SK-N-SH (cell line): ENCODE results near the gene ARHGEF11. TPM values are rescaled to one million over a fixed set of nuclear protein-coding genes. Genes with fewer than 3 reads are reported as not detected.
"Not testable (repeated sequence)": the region's sequence is repeated elsewhere in the genome, so short reads cannot be mapped to it uniquely, and the experiment has no call there.

Experiments
- CTCF ChIA-PET: fragments of 300-600, 350-600 bp; formaldehyde crosslinking; extraction: SDS; loops from one replicate; lab custom pipeline; 2021; lab: Yijun Ruan, JAX
- POLR2A ChIA-PET: fragments of 350-600 bp; sonication (Branson Sonifier 250); formaldehyde crosslinking; extraction: SDS; loops from one replicate; lab custom pipeline; 2020; ENCODE audit warnings: antibody characterized with exemption, inconsistent platforms; lab: Yijun Ruan, JAX
- DNase-seq: peaks from one replicate; pipeline ENCODE4 v3.0.0; 2012
- H2AFZ ChIP-seq: fragments of 200-600 bp; sonication (generic); 2 replicates; pipeline ENCODE4 v1.8.1; 2016; ENCODE audit warnings: antibody characterized with exemption, mild to moderate bottlenecking, low read depth
- H3F3A ChIP-seq: fragments of 200-600 bp; sonication (generic); replicated peaks from 2 replicates; pipeline ENCODE3; 2016; ENCODE audit warnings: antibody characterized with exemption, mild to moderate bottlenecking; ENCODE audit not compliant: insufficient read depth
- H3K27ac ChIP-seq, 2 experiments: fragments of 200-500 bp in 1 of 2; fragments of 200-600 bp in 1 of 2; sonication (Bioruptor generic) in 1 of 2; sonication (generic), shearing (Covaris generic) in 1 of 2; 2 replicates each; pipeline versions ENCODE4 v1.5.1 to v1.6.1; 2014 to 2016; ENCODE audit warnings: low read depth in 2 of 2, inconsistent platforms in 1 of 2, low read length in 1 of 2, mild to moderate bottlenecking in 1 of 2, mixed read lengths in 1 of 2
- H3K27me3 ChIP-seq: fragments of 200-600 bp; sonication (generic), shearing (Covaris generic); 2 replicates; pipeline ENCODE4 v1.6.1; 2016; ENCODE audit warnings: mixed run types; ENCODE audit not compliant: insufficient read depth
- H3K36me3 ChIP-seq, 2 experiments: fragments of 200-500 bp in 1 of 2; fragments of 200-600 bp in 1 of 2; sonication (Bioruptor generic) in 1 of 2; sonication (generic) in 1 of 2; replicated peaks in 1 of 2; 2 replicates each; pipeline versions ENCODE3 to v1.5.1; 2014 to 2016; ENCODE audit warnings: low read length in 1 of 2, mild to moderate bottlenecking in 1 of 2; ENCODE audit not compliant: insufficient read depth in 2 of 2, control insufficient read depth in 1 of 2
- H3K4me1 ChIP-seq, 2 experiments: fragments of 200-500 bp in 1 of 2; fragments of 200-600 bp in 1 of 2; sonication (Bioruptor generic) in 1 of 2; sonication (generic), shearing (Covaris generic) in 1 of 2; 2 replicates each; pipeline versions ENCODE4 v1.5.1 to v1.6.1; 2014 to 2016; ENCODE audit warnings: low read depth in 1 of 2, low read length in 1 of 2, mixed run types in 1 of 2; ENCODE audit not compliant: insufficient read depth in 2 of 2, control insufficient read depth in 1 of 2
- H3K4me2 ChIP-seq: fragments of 200-600 bp; sonication (generic), shearing (Covaris generic); 2 replicates; pipeline ENCODE4 v1.6.1; 2017; ENCODE audit warnings: mixed run types
- H3K4me3 ChIP-seq, 2 experiments: fragments of 200-500 bp in 1 of 2; fragments of 200-600 bp in 1 of 2; sonication (Bioruptor generic) in 1 of 2; sonication (generic), shearing (Covaris generic) in 1 of 2; 2 replicates each; pipeline versions ENCODE4 v1.5.1 to v1.8.1; 2014 to 2016; ENCODE audit warnings: low read depth in 2 of 2, inconsistent platforms in 1 of 2, low read length in 1 of 2, mild to moderate bottlenecking in 1 of 2, mixed read lengths in 1 of 2, moderate library complexity in 1 of 2
- H3K79me2 ChIP-seq: fragments of 200-600 bp; sonication (generic); 2 replicates; pipeline ENCODE4 v1.8.1; 2017; ENCODE audit warnings: mild to moderate bottlenecking; ENCODE audit not compliant: insufficient read depth
- H3K9ac ChIP-seq: fragments of 200-600 bp; sonication (generic); 2 replicates; pipeline ENCODE4 v1.6.1; 2017; ENCODE audit warnings: mixed run types
- H3K9me2 ChIP-seq: fragments of 200-600 bp; sonication (generic); 2 replicates; pipeline ENCODE4 v1.6.1; 2017; ENCODE audit warnings: mixed run types
- H3K9me3 ChIP-seq: fragments of 200-600 bp; sonication (generic); 2 replicates; pipeline ENCODE4 v1.6.1; 2017; ENCODE audit warnings: mixed run types, mild to moderate bottlenecking, moderate library complexity
- H4K20me1 ChIP-seq: fragments of 200-600 bp; sonication (generic); 2 replicates; pipeline ENCODE4 v1.6.1; 2017; ENCODE audit warnings: mild to moderate bottlenecking, mixed run types; ENCODE audit not compliant: insufficient read depth
- EZH2phosphoT487 ChIP-seq: fragments of 200-600 bp; sonication (generic); IDR thresholded peaks from 2 replicates; pipeline ENCODE4 v1.6.1; 2017; ENCODE audit warnings: low read depth, mixed run types, mild to moderate bottlenecking, antibody characterized with exemption, moderate library complexity, borderline replicate concordance
- FOSL2 ChIP-seq: IDR thresholded peaks from 2 replicates; pipeline ENCODE4 v1.4.0; 2012; ENCODE audit warnings: low read depth, mild to moderate bottlenecking, moderate library complexity, borderline replicate concordance
- FOXJ3 ChIP-seq: sonication (generic); formaldehyde crosslinking; IDR thresholded peaks from 2 replicates; pipeline ENCODE4 v1.5.1; 2020; ENCODE audit warnings: mild to moderate bottlenecking, missing genetic modification reagents
- RAD21 ChIP-seq: IDR thresholded peaks from 2 replicates; pipeline ENCODE4 v1.6.1; 2012; ENCODE audit warnings: mild to moderate bottlenecking, low read length
- TEAD4 ChIP-seq: IDR thresholded peaks from 2 replicates; pipeline ENCODE4 v1.4.0; 2012; ENCODE audit warnings: mild to moderate bottlenecking, borderline replicate concordance; ENCODE audit not compliant: insufficient read depth
- WGBS: methylation state at CpG from one replicate; pipeline ENCODE4 v1.1.6; 2017; ENCODE audit warnings: low lambda C conversion rate; 5-methylcytosine and 5-hydroxymethylcytosine counted together
- polyA plus RNA-seq, 3 experiments: library from polyadenylated mRNA; depleted of rRNA; stranded (reverse); fragments of >200 nt; gene quantifications; 2 replicates each; pipeline ENCODE4 v1.2.3, GENCODE V29; 2012
- TF ChIP-seq, protein P1 (sequence below): IDR thresholded peaks from 2 replicates; pipeline ENCODE4 v1.4.0; 2012; ENCODE audit warnings: low read depth, borderline replicate concordance
- TF ChIP-seq, protein P2 (sequence below): fragments of 150-350 bp; IDR thresholded peaks from 2 replicates; pipeline ENCODE4 v1.6.1; 2016; ENCODE audit warnings: mild to moderate bottlenecking, low read depth, low read length
- TF ChIP-seq, protein P3 (sequence below): fragments of 150-350 bp; IDR thresholded peaks from 2 replicates; pipeline ENCODE4 v1.6.1; 2017; ENCODE audit warnings: antibody characterized with exemption, low read length, low read depth, borderline replicate concordance

Gene ARHGEF11
- polyA plus RNA-seq, 1 of the 3 experiments (the other 2 are of a cell fraction): 19.0 TPM

DNA sequence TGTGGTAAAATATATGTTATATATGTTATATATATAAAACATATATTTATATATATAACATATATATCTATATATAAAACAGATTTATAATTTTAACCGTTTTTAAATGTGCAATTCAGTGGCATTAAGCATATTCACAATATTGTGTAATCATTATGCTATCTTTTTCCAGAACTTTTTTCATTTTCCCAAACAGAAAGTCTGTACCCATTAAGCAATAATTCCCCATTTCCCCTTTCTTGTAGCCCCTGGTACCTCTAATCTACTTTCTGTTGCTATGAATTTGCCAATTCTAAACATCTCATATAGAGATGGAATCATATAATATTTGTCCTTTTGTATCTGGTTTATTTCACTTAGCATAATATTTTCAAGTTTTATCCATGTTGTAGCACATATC lies 10.7 kb upstream of the ARHGEF11 start (continued):
- TF ChIP-seq, protein P1, sequence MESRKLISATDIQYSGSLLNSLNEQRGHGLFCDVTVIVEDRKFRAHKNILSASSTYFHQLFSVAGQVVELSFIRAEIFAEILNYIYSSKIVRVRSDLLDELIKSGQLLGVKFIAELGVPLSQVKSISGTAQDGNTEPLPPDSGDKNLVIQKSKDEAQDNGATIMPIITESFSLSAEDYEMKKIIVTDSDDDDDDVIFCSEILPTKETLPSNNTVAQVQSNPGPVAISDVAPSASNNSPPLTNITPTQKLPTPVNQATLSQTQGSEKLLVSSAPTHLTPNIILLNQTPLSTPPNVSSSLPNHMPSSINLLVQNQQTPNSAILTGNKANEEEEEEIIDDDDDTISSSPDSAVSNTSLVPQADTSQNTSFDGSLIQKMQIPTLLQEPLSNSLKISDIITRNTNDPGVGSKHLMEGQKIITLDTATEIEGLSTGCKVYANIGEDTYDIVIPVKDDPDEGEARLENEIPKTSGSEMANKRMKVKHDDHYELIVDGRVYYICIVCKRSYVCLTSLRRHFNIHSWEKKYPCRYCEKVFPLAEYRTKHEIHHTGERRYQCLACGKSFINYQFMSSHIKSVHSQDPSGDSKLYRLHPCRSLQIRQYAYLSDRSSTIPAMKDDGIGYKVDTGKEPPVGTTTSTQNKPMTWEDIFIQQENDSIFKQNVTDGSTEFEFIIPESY: no peak

DNA sequence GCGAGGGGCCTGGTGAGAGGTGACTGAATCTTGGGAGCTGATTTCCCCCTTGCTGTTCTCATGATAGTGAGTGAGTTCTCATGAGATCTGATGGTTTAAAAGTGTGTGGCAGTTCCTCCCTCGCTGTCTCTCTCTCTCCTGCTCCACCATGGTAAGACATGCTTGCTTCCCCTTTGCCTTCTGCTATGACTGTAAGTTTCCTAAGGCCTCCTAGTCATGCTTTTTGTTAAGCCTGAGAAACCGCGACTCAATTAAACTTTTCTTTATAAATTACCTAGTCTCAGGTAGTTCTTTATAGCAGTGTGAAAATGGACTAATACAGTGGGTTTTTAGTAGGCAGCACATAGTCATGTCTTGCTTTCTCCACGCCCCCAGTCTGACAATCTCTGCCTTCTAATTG lies 10.2 kb upstream of the ARHGEF11 start:
- H3K9me2 ChIP-seq, H3K79me2 ChIP-seq, POLR2A ChIA-PET, H2AFZ ChIP-seq, CTCF ChIA-PET, H3K36me3 ChIP-seq, H3K9me3 ChIP-seq, H3K4me1 ChIP-seq, H3K9ac ChIP-seq, H3F3A ChIP-seq, H4K20me1 ChIP-seq, H3K4me3 ChIP-seq, H3K4me2 ChIP-seq, H3K27ac ChIP-seq, DNase-seq: not testable (repeated sequence)
- WGBS: 59% methylated on average over 5 of the region's 5 CpGs
- H3K27me3 ChIP-seq: peaks cover 18% of the 10 kb centered on the region; the same call in 1 of the 2 replicates

DNA sequence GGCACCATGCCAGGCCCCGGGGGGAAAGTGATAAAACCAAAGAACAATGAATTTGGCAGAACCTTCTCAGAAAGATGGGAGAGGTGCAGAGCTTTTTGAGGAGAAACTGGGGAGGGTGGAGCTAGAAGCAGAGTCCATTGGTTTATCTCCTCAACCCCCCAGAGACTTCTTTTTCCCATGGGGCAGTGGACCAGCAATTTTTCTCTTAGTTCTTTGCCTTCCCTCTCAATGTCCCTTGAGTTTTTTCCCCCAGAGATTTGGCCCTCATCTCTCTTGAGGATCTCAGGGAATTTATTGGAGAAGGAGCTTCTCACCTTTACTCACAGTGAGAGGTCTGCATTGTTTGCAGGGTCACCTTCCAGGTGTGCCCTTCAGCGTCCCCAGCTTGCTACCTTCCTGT lies 5.3 kb upstream of the ARHGEF11 start:
- CTCF ChIA-PET: interaction anchor here (1.3 to 1.8 kb wide), 2 partner anchors 39 to 141 kb away, joined by 3 to 5 read pairs; no protein-coding TSS in a partner anchor
- POLR2A ChIA-PET: no interaction called here
- no peak for TF ChIP-seq RAD21
- TF ChIP-seq TEAD4: no peak
- TF ChIP-seq FOXJ3: no peak
- no peak for TF ChIP-seq FOSL2
- TF ChIP-seq, protein P2, sequence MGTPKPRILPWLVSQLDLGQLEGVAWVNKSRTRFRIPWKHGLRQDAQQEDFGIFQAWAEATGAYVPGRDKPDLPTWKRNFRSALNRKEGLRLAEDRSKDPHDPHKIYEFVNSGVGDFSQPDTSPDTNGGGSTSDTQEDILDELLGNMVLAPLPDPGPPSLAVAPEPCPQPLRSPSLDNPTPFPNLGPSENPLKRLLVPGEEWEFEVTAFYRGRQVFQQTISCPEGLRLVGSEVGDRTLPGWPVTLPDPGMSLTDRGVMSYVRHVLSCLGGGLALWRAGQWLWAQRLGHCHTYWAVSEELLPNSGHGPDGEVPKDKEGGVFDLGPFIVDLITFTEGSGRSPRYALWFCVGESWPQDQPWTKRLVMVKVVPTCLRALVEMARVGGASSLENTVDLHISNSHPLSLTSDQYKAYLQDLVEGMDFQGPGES: no peak
- TF ChIP-seq, protein P3, sequence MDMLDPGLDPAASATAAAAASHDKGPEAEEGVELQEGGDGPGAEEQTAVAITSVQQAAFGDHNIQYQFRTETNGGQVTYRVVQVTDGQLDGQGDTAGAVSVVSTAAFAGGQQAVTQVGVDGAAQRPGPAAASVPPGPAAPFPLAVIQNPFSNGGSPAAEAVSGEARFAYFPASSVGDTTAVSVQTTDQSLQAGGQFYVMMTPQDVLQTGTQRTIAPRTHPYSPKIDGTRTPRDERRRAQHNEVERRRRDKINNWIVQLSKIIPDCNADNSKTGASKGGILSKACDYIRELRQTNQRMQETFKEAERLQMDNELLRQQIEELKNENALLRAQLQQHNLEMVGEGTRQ: no peak
- no peak for TF ChIP-seq EZH2phosphoT487
- 0 out of 2 replicates have a peak, but pooled peaks cover 3% of the 10 kb centered on the region for H3K9me3 ChIP-seq
- H4K20me1 ChIP-seq: no peaks in the 10 kb centered on the region
- H2AFZ ChIP-seq: no peak overlapping the region
- H3F3A ChIP-seq: peaks cover 7% of the 10 kb centered on the region
- H3K27me3 ChIP-seq: peaks cover 5% of the 10 kb centered on the region; the same call in 1 of the 2 replicates
- H3K36me3 ChIP-seq: no peaks in the 10 kb centered on the region
- no peak overlapping the region for H3K9ac ChIP-seq
- 2% methylated on average over 2 of the region's 2 CpGs for WGBS
- no peaks in the 10 kb centered on the region; the same call in 1 of the 2 replicates for H3K9me2 ChIP-seq
- no peaks in the 10 kb centered on the region for H3K79me2 ChIP-seq
- H3K4me1 ChIP-seq: no peaks in the 10 kb centered on the region; a peak in 1 of 4 replicates
- no peak overlapping the region for H3K4me3 ChIP-seq
- H3K4me2 ChIP-seq: no peak overlapping the region
- no peak overlapping the region for H3K27ac ChIP-seq
- no peak for DNase-seq
